ENCODE results near the gene STEAP4.

- TF ChIP-seq, protein P1, sequence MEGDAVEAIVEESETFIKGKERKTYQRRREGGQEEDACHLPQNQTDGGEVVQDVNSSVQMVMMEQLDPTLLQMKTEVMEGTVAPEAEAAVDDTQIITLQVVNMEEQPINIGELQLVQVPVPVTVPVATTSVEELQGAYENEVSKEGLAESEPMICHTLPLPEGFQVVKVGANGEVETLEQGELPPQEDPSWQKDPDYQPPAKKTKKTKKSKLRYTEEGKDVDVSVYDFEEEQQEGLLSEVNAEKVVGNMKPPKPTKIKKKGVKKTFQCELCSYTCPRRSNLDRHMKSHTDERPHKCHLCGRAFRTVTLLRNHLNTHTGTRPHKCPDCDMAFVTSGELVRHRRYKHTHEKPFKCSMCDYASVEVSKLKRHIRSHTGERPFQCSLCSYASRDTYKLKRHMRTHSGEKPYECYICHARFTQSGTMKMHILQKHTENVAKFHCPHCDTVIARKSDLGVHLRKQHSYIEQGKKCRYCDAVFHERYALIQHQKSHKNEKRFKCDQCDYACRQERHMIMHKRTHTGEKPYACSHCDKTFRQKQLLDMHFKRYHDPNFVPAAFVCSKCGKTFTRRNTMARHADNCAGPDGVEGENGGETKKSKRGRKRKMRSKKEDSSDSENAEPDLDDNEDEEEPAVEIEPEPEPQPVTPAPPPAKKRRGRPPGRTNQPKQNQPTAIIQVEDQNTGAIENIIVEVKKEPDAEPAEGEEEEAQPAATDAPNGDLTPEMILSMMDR (conservative IDR thresholded peaks at IDR 0.05 in 1 of 2, IDR thresholded peaks at IDR 0.05 in 1 of 2; ENCODE audit: extremely low read depth in 1 of 2, insufficient read depth in 1 of 2, low read depth in 1 of 2, low read length in 2 of 2): no peak
- no peak for TF ChIP-seq EZH2 (IDR thresholded peaks at IDR 0.05; ENCODE audit: borderline replicate concordance, low read length)
Measured at GRCh38 chr7:88307412-88307811, 718 bp upstream of the STEAP4 start.

Measured in mammary epithelial cell (primary cell).